ENCODE measurements around the gene BTG1.

GRCh38 chr12:92114834-92115233 lies 30.8 kb downstream of the BTG1 start:
- no peak for TF ChIP-seq CTCF (IDR thresholded peaks at IDR 0.05)
- no peak for TF ChIP-seq POLR2AphosphoS5 (IDR thresholded peaks at IDR 0.05)
- no peak for TF ChIP-seq EP300 (IDR thresholded peaks at IDR 0.05)
